Measurements from ENCODE around the gene GPR132.

GPR132 gene

GRCh38 chr14:105023791-105024480, 41.3 kb downstream of the GPR132 start:
- no peak for TF ChIP-seq CTCF (IDR thresholded peaks at IDR 0.05)

- TF ChIP-seq CTCF (IDR thresholded peaks at IDR 0.05) = no peak
These were observed 42.1 kb downstream of the GPR132 start for GRCh38 chr14:105023144-105023543.

GRCh38 chr14:105022276-105022670, 43.0 kb downstream of the GPR132 start:
- TF ChIP-seq CTCF (IDR thresholded peaks at IDR 0.05) = no peak

- peak; percentile 40; the same call in 1 of the 2 replicates for TF ChIP-seq CTCF (IDR thresholded peaks at IDR 0.05)
These were observed 43.5 kb downstream of the GPR132 start for GRCh38 chr14:105021656-105022275.

GRCh38 chr14:105020815-105021655, 44.2 kb downstream of the GPR132 start, which contains the start of gene CDCA4:
CDCA4 (minus strand) TSS chr14:105021083; CDS start chr14:105011929, 9,154 bp downstream.
- no peak for TF ChIP-seq CTCF (IDR thresholded peaks at IDR 0.05)

- TF ChIP-seq CTCF (IDR thresholded peaks at IDR 0.05) = no peak; the same call in 1 of the 2 replicates
These were observed 45.1 kb downstream of the GPR132 start for GRCh38 chr14:105019861-105020814.
